H1 (cell line): ENCODE data around the gene FHIT. TPM values are rescaled to one million over a fixed set of nuclear protein-coding genes. Genes with fewer than 3 reads are reported as not detected.

Experiments used
- POLR2A ChIP-seq, 2 experiments: IDR thresholded peaks; 1 replicate in 1 of 2; 2 replicates in 1 of 2; pipeline ENCODE4 v1.6.1; 2011; ENCODE audit warnings: low read depth in 2 of 2, low read length in 2 of 2, mild to moderate bottlenecking in 2 of 2; ENCODE audit errors: control extremely low read depth in 1 of 2
- polyA plus RNA-seq, 7 experiments: library from polyadenylated mRNA; depleted of rRNA in 3 of 7; stranded (reverse) in 5 of 7; unstranded in 2 of 7; fragments of >200 nt in 5 of 7; fragments of 200-250 nt in 2 of 7; gene quantifications; 1 replicate in 5 of 7; 2 replicates in 1 of 7; 4 replicates in 1 of 7; pipeline versions ENCODE4 v1.2.1 to v1.2.3, GENCODE V29; 2011 to 2013; ENCODE audit warnings: missing spikeins in 2 of 7, mixed read lengths in 2 of 7
- total RNA-seq: library from RNA; stranded (reverse); fragmentation: NEBNext Ultra II Directional; extraction: Animal tissue kit (Norgen Biotek cat#: 25700); gene quantifications from 2 replicates; pipeline ENCODE4 v1.2.1, GENCODE V29; 2021
- TF ChIP-seq, protein P1 (sequence below): fragments of 300-600 bp; sonication (generic); IDR thresholded peaks from 2 replicates; pipeline ENCODE4 v1.7.1; 2012; ENCODE audit warnings: low read length, moderate library complexity, mild to moderate bottlenecking, inconsistent platforms; ENCODE audit not compliant: insufficient replicate concordance
- TF ChIP-seq, protein P2 (sequence below), 3 experiments: IDR thresholded peaks; 1 replicate in 2 of 3; 2 replicates in 1 of 3; pipeline versions ENCODE4 v1.5.1 to v1.6.1; 2011; ENCODE audit warnings: low read length in 3 of 3, mild to moderate bottlenecking in 3 of 3, inconsistent platforms in 2 of 3, low read depth in 1 of 3, moderate library complexity in 1 of 3; ENCODE audit not compliant: insufficient read depth in 1 of 3; ENCODE audit errors: control extremely low read depth in 1 of 3

FHIT gene
- total and polyA plus RNA-seq, 2 of the 8 experiments (the other 6 are each of a cell fraction or from before 2014, with no cell fraction given), result 1.2 to 3.2 TPM

DNA sequence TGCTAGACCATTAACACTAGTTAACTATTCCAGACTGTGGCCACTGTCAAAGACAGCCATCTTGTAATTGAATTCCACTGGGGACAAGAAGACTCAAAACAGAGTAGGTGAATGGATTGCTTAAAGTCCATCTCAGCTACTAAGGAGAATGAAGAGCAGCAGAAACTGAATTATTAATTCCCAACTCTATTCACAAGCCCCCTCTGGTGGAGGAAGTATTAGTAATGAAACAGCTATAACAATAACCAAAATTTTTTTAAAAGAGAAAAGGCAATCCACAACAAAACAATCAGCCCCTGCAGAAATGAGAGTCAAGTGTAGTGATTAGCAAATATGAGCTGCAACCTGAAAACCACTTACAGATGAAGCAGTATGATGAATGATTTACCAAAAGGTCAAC lies 302.8 kb downstream of the FHIT start (continued):
- TF ChIP-seq, protein P1, sequence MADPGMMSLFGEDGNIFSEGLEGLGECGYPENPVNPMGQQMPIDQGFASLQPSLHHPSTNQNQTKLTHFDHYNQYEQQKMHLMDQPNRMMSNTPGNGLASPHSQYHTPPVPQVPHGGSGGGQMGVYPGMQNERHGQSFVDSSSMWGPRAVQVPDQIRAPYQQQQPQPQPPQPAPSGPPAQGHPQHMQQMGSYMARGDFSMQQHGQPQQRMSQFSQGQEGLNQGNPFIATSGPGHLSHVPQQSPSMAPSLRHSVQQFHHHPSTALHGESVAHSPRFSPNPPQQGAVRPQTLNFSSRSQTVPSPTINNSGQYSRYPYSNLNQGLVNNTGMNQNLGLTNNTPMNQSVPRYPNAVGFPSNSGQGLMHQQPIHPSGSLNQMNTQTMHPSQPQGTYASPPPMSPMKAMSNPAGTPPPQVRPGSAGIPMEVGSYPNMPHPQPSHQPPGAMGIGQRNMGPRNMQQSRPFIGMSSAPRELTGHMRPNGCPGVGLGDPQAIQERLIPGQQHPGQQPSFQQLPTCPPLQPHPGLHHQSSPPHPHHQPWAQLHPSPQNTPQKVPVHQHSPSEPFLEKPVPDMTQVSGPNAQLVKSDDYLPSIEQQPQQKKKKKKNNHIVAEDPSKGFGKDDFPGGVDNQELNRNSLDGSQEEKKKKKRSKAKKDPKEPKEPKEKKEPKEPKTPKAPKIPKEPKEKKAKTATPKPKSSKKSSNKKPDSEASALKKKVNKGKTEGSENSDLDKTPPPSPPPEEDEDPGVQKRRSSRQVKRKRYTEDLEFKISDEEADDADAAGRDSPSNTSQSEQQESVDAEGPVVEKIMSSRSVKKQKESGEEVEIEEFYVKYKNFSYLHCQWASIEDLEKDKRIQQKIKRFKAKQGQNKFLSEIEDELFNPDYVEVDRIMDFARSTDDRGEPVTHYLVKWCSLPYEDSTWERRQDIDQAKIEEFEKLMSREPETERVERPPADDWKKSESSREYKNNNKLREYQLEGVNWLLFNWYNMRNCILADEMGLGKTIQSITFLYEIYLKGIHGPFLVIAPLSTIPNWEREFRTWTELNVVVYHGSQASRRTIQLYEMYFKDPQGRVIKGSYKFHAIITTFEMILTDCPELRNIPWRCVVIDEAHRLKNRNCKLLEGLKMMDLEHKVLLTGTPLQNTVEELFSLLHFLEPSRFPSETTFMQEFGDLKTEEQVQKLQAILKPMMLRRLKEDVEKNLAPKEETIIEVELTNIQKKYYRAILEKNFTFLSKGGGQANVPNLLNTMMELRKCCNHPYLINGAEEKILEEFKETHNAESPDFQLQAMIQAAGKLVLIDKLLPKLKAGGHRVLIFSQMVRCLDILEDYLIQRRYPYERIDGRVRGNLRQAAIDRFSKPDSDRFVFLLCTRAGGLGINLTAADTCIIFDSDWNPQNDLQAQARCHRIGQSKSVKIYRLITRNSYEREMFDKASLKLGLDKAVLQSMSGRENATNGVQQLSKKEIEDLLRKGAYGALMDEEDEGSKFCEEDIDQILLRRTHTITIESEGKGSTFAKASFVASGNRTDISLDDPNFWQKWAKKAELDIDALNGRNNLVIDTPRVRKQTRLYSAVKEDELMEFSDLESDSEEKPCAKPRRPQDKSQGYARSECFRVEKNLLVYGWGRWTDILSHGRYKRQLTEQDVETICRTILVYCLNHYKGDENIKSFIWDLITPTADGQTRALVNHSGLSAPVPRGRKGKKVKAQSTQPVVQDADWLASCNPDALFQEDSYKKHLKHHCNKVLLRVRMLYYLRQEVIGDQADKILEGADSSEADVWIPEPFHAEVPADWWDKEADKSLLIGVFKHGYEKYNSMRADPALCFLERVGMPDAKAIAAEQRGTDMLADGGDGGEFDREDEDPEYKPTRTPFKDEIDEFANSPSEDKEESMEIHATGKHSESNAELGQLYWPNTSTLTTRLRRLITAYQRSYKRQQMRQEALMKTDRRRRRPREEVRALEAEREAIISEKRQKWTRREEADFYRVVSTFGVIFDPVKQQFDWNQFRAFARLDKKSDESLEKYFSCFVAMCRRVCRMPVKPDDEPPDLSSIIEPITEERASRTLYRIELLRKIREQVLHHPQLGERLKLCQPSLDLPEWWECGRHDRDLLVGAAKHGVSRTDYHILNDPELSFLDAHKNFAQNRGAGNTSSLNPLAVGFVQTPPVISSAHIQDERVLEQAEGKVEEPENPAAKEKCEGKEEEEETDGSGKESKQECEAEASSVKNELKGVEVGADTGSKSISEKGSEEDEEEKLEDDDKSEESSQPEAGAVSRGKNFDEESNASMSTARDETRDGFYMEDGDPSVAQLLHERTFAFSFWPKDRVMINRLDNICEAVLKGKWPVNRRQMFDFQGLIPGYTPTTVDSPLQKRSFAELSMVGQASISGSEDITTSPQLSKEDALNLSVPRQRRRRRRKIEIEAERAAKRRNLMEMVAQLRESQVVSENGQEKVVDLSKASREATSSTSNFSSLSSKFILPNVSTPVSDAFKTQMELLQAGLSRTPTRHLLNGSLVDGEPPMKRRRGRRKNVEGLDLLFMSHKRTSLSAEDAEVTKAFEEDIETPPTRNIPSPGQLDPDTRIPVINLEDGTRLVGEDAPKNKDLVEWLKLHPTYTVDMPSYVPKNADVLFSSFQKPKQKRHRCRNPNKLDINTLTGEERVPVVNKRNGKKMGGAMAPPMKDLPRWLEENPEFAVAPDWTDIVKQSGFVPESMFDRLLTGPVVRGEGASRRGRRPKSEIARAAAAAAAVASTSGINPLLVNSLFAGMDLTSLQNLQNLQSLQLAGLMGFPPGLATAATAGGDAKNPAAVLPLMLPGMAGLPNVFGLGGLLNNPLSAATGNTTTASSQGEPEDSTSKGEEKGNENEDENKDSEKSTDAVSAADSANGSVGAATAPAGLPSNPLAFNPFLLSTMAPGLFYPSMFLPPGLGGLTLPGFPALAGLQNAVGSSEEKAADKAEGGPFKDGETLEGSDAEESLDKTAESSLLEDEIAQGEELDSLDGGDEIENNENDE, result no peak
- TF ChIP-seq, protein P2, sequence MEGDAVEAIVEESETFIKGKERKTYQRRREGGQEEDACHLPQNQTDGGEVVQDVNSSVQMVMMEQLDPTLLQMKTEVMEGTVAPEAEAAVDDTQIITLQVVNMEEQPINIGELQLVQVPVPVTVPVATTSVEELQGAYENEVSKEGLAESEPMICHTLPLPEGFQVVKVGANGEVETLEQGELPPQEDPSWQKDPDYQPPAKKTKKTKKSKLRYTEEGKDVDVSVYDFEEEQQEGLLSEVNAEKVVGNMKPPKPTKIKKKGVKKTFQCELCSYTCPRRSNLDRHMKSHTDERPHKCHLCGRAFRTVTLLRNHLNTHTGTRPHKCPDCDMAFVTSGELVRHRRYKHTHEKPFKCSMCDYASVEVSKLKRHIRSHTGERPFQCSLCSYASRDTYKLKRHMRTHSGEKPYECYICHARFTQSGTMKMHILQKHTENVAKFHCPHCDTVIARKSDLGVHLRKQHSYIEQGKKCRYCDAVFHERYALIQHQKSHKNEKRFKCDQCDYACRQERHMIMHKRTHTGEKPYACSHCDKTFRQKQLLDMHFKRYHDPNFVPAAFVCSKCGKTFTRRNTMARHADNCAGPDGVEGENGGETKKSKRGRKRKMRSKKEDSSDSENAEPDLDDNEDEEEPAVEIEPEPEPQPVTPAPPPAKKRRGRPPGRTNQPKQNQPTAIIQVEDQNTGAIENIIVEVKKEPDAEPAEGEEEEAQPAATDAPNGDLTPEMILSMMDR (IDR thresholded peaks at IDR 0.05; ENCODE audit: control extremely low read depth in 1 of 3, insufficient read depth in 1 of 3, low read depth in 1 of 3, low read length in 3 of 3), result peak in 1 of 3 experiments; percentile 7; a peak in 1 of 4 replicates
- TF ChIP-seq POLR2A (IDR thresholded peaks at IDR 0.05; ENCODE audit: control extremely low read depth in 1 of 2, low read depth in 2 of 2, low read length in 2 of 2), result no peak
